HepG2 (cell line): ENCODE measurements around the gene CIB1.

Experiments
- EZH2 ChIP-seq: conservative IDR thresholded peaks from 2 replicates; pipeline ENCODE4 v1.6.1; 2012; ENCODE audit warnings: mild to moderate bottlenecking, low read depth, low read length, moderate library complexity
- FOXJ3 ChIP-seq: sonication (generic); formaldehyde crosslinking; IDR thresholded peaks from 2 replicates; pipeline ENCODE4 v1.4.0; 2020; ENCODE audit warnings: missing genetic modification reagents, mild to moderate bottlenecking, borderline replicate concordance
- KLF9 ChIP-seq: IDR thresholded peaks from 2 replicates; pipeline ENCODE4 v1.6.1; 2016; ENCODE audit warnings: low read depth
- RAD21 ChIP-seq: fragments of 450-650 bp; formaldehyde crosslinking; IDR thresholded peaks from 2 replicates; pipeline ENCODE4 v1.5.0; 2020; ENCODE audit warnings: mild to moderate bottlenecking
- SAFB2 ChIP-seq: sonication (generic); formaldehyde crosslinking; IDR thresholded peaks from 2 replicates; pipeline ENCODE4 v1.5.1; 2020; ENCODE audit warnings: missing genetic modification reagents, low read depth, mild to moderate bottlenecking, borderline replicate concordance
- ZNF891 ChIP-seq: sonication (generic); formaldehyde crosslinking; IDR thresholded peaks from 2 replicates; pipeline ENCODE4 v1.5.0; 2020; ENCODE audit warnings: mild to moderate bottlenecking, missing genetic modification reagents
- TF ChIP-seq, protein P1 (sequence below): sonication (generic); formaldehyde crosslinking; IDR thresholded peaks from 2 replicates; pipeline ENCODE4 v1.5.0; 2020; ENCODE audit warnings: mild to moderate bottlenecking, missing genetic modification reagents, moderate library complexity

GRCh38 chr15:90257776-90258175 lies 24.0 kb upstream of the CIB1 start:
- TF ChIP-seq, protein P1, sequence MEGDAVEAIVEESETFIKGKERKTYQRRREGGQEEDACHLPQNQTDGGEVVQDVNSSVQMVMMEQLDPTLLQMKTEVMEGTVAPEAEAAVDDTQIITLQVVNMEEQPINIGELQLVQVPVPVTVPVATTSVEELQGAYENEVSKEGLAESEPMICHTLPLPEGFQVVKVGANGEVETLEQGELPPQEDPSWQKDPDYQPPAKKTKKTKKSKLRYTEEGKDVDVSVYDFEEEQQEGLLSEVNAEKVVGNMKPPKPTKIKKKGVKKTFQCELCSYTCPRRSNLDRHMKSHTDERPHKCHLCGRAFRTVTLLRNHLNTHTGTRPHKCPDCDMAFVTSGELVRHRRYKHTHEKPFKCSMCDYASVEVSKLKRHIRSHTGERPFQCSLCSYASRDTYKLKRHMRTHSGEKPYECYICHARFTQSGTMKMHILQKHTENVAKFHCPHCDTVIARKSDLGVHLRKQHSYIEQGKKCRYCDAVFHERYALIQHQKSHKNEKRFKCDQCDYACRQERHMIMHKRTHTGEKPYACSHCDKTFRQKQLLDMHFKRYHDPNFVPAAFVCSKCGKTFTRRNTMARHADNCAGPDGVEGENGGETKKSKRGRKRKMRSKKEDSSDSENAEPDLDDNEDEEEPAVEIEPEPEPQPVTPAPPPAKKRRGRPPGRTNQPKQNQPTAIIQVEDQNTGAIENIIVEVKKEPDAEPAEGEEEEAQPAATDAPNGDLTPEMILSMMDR (CRISPR knock-in tag), result no peak
- TF ChIP-seq KLF9 (CRISPR knock-in tag) (no peak), ZNF891 (no peak), SAFB2 (no peak), FOXJ3 (CRISPR knock-in tag) (no peak), RAD21 (no peak), EZH2 (no peak)
